ENCODE measurements around the gene ZNHIT1. TPM values are rescaled to one million over a fixed set of nuclear protein-coding genes. Genes with fewer than 3 reads are reported as not detected.
A peak's percentile ranks its signal among the peaks of the same experiment; 100 is the strongest.

ZNHIT1 gene
- total and polyA plus RNA-seq, 4 experiments from 2014 or later: 44.6 to 83.5 (median 53.5) TPM

- Mint-ChIP-seq H3K4me3 (peak overlapping the region in 1 of 8 donors; percentile 20), H3K36me3 (no peaks in the 10 kb centered on the region), H3K9me3 (peaks cover 0 to 4% (median 0%) of the 10 kb centered on the region in 8 donors), H3K27me3 (peaks cover 60 to 70% of the 10 kb centered on the region in 2 donors), H3K27ac (no peak overlapping the region), H3K4me1 (peaks cover 13 to 36% (median 20%) of the 10 kb centered on the region in 4 donors)
- DNase-seq: no peak
- H3K27ac ChIP-seq (ENCODE audit: low read depth, low read length): no peak overlapping the region
- CTCF ChIA-PET (ENCODE audit: partially characterized antibody): interaction anchor here (1.2 to 1.6 kb wide), 2 partner anchors 35 to 63 kb away, joined by 4 read pairs; no protein-coding TSS in a partner anchor
- no peaks in the 10 kb centered on the region for H3K36me3 ChIP-seq (ENCODE audit: insufficient read depth, low read length)
- POLR2A ChIA-PET (ENCODE audit: partially characterized antibody): no interaction called here
- peaks cover 42% of the 10 kb centered on the region for H3K27me3 ChIP-seq (ENCODE audit: insufficient read depth, low read length)
- intact Hi-C loops (cut with micrococcal nuclease): no loop called here
- H3K9me3 ChIP-seq (ENCODE audit: control insufficient read depth in 1 of 2, low read length in 2 of 2): no peaks in the 10 kb centered on the region
- peaks cover 18% of the 10 kb centered on the region for H3K4me1 ChIP-seq (ENCODE audit: insufficient read depth, low read length)
- H3K4me3 ChIP-seq (ENCODE audit: low read length in 2 of 2): no peak overlapping the region
These were observed 40.3 kb upstream of the ZNHIT1 start for GRCh38 chr7:101177644-101178043.

GRCh38 chr7:101179117-101179516 is 38.8 kb upstream of the ZNHIT1 start:
- no peaks in the 10 kb centered on the region for H3K36me3 ChIP-seq (ENCODE audit: insufficient read depth, low read length)
- CTCF ChIA-PET (ENCODE audit: partially characterized antibody): interaction anchor here (1.0 kb wide), 2 partner anchors 13 to 35 kb away, joined by 3 to 5 read pairs; no protein-coding TSS in a partner anchor
- peaks cover 0 to 3% (median 0%) of the 10 kb centered on the region in 8 donors for H3K9me3 Mint-ChIP-seq
- H3K36me3 Mint-ChIP-seq: no peaks in the 10 kb centered on the region
- no peaks in the 10 kb centered on the region for H3K9me3 ChIP-seq (ENCODE audit: control insufficient read depth in 1 of 2, low read length in 2 of 2)
- POLR2A ChIA-PET (ENCODE audit: partially characterized antibody): no interaction called here
- peak overlapping the region in 6 of 8 donors; percentile 16 to 82 (median 56) for H3K4me3 Mint-ChIP-seq
- no peak for DNase-seq
- H3K27me3 Mint-ChIP-seq: peaks cover 54 to 62% of the 10 kb centered on the region in 2 donors
- H3K27me3 ChIP-seq (ENCODE audit: insufficient read depth, low read length): peaks cover 30% of the 10 kb centered on the region
- peaks cover 7 to 23% (median 10%) of the 10 kb centered on the region in 4 donors for H3K4me1 Mint-ChIP-seq
- H3K27ac ChIP-seq (ENCODE audit: low read depth, low read length): no peak overlapping the region
- no peak overlapping the region for H3K4me3 ChIP-seq (ENCODE audit: low read length in 2 of 2)
- H3K27ac Mint-ChIP-seq: peak overlapping the region in 1 of 7 donors; percentile 17
- peaks cover 3% of the 10 kb centered on the region for H3K4me1 ChIP-seq (ENCODE audit: insufficient read depth, low read length)
- intact Hi-C loops (cut with micrococcal nuclease): no loop called here

GRCh38 chr7:101179713-101180112 is 38.3 kb upstream of the ZNHIT1 start:
- Mint-ChIP-seq H3K27me3 (peaks cover 50 to 61% of the 10 kb centered on the region in 2 donors), H3K9me3 (peaks cover 0 to 2% (median 0%) of the 10 kb centered on the region in 8 donors), H3K4me3 (peak overlapping the region in 2 of 8 donors; percentile 20 to 82), H3K27ac (no peak overlapping the region), H3K36me3 (no peaks in the 10 kb centered on the region), H3K4me1 (peaks cover 4 to 17% (median 7%) of the 10 kb centered on the region in 4 donors)
- H3K4me3 ChIP-seq (ENCODE audit: low read length in 2 of 2): no peak overlapping the region
- no peaks in the 10 kb centered on the region for H3K9me3 ChIP-seq (ENCODE audit: control insufficient read depth in 1 of 2, low read length in 2 of 2)
- H3K36me3 ChIP-seq (ENCODE audit: insufficient read depth, low read length): no peaks in the 10 kb centered on the region
- ChIA-PET CTCF (ENCODE audit: partially characterized antibody) (interaction anchor here (0.8 kb wide), 1 partner anchor 13 kb away, joined by 4 read pairs; no protein-coding TSS in a partner anchor), POLR2A (ENCODE audit: partially characterized antibody) (no interaction called here)
- DNase-seq: no peak
- intact Hi-C loops (cut with micrococcal nuclease): no loop called here
- no peak overlapping the region for H3K27ac ChIP-seq (ENCODE audit: low read depth, low read length)
- peaks cover 25% of the 10 kb centered on the region for H3K27me3 ChIP-seq (ENCODE audit: insufficient read depth, low read length)
- no peaks in the 10 kb centered on the region for H3K4me1 ChIP-seq (ENCODE audit: insufficient read depth, low read length)

GRCh38 chr7:101180130-101180755 is 37.7 kb upstream of the ZNHIT1 start, which contains the start of gene NAT16:
Gene NAT16 (minus strand): TSS chr7:101180293. CDS start chr7:101174807, 5,486 bp downstream.
- H3K27me3 ChIP-seq (ENCODE audit: insufficient read depth, low read length): peaks cover 21% of the 10 kb centered on the region
- Mint-ChIP-seq H3K4me1 (peaks cover 3 to 17% (median 5%) of the 10 kb centered on the region in 4 donors), H3K27ac (peak within 1 kb of the TSS in 2 of 7 donors; percentile 17 to 72), H3K27me3 (peaks cover 49 to 62% of the 10 kb centered on the region in 2 donors), H3K9me3 (peaks cover 0 to 2% (median 0%) of the 10 kb centered on the region in 8 donors), H3K36me3 (no peaks in the 10 kb centered on the region), H3K4me3 (peak within 1 kb of the TSS in 6 of 8 donors; percentile 51 to 82 (median 64))
- CTCF ChIA-PET (ENCODE audit: partially characterized antibody): interaction anchor here (0.8 to 0.9 kb wide), 2 partner anchors 13 kb away, joined by 3 to 4 read pairs; no protein-coding TSS in a partner anchor
- no peak within 1 kb of the TSS for H3K27ac ChIP-seq (ENCODE audit: low read depth, low read length)
- H3K36me3 ChIP-seq (ENCODE audit: insufficient read depth, low read length): no peaks in the 10 kb centered on the region
- POLR2A ChIA-PET (ENCODE audit: partially characterized antibody): no interaction called here
- no peak for DNase-seq
- H3K9me3 ChIP-seq (ENCODE audit: control insufficient read depth in 1 of 2, low read length in 2 of 2): no peaks in the 10 kb centered on the region
- H3K4me1 ChIP-seq (ENCODE audit: insufficient read depth, low read length): no peaks in the 10 kb centered on the region
- intact Hi-C loops (cut with micrococcal nuclease): no loop called here
- H3K4me3 ChIP-seq (ENCODE audit: low read length in 2 of 2): no peak within 1 kb of the TSS

- DNase-seq: no peak
- Histone ChIP-seq H3K4me3 (ENCODE audit: low read length in 2 of 2) (no peak overlapping the region), H3K9me3 (ENCODE audit: control insufficient read depth in 1 of 2, low read length in 2 of 2) (no peaks in the 10 kb centered on the region), H3K4me1 (ENCODE audit: insufficient read depth, low read length) (no peaks in the 10 kb centered on the region), H3K27me3 (ENCODE audit: insufficient read depth, low read length) (peaks cover 4% of the 10 kb centered on the region), H3K27ac (ENCODE audit: low read depth, low read length) (no peak overlapping the region), H3K36me3 (ENCODE audit: insufficient read depth, low read length) (no peaks in the 10 kb centered on the region)
- Mint-ChIP-seq H3K27me3 (peaks cover 25 to 33% of the 10 kb centered on the region in 2 donors), H3K27ac (no peak overlapping the region), H3K36me3 (no peaks in the 10 kb centered on the region), H3K9me3 (peaks cover 0 to 2% (median 0%) of the 10 kb centered on the region in 8 donors), H3K4me1 (peaks cover 0 to 11% (median 4%) of the 10 kb centered on the region in 4 donors), H3K4me3 (no peak overlapping the region)
- intact Hi-C loops (cut with micrococcal nuclease): no loop called here
- POLR2A ChIA-PET (ENCODE audit: partially characterized antibody): no interaction called here
- CTCF ChIA-PET (ENCODE audit: partially characterized antibody): interaction anchor here (1.2 to 1.9 kb wide), 3 partner anchors 9 to 51 kb away, joined by 3 to 7 read pairs (median 4); no protein-coding TSS in a partner anchor
These were observed 32.6 kb upstream of the ZNHIT1 start for GRCh38 chr7:101185258-101185839.

GRCh38 chr7:101186194-101186593 is 31.8 kb upstream of the ZNHIT1 start:
- Histone ChIP-seq H3K9me3 (ENCODE audit: control insufficient read depth in 1 of 2, low read length in 2 of 2) (no peaks in the 10 kb centered on the region), H3K36me3 (ENCODE audit: insufficient read depth, low read length) (no peaks in the 10 kb centered on the region), H3K27me3 (ENCODE audit: insufficient read depth, low read length) (no peaks in the 10 kb centered on the region), H3K4me3 (ENCODE audit: low read length in 2 of 2) (no peak overlapping the region), H3K27ac (ENCODE audit: low read depth, low read length) (no peak overlapping the region), H3K4me1 (ENCODE audit: insufficient read depth, low read length) (no peaks in the 10 kb centered on the region)
- POLR2A ChIA-PET (ENCODE audit: partially characterized antibody): no interaction called here
- CTCF ChIA-PET (ENCODE audit: partially characterized antibody): interaction anchor here (1.3 kb wide), 1 partner anchor 16 kb away, joined by 3 read pairs; no protein-coding TSS in a partner anchor
- H3K4me1 Mint-ChIP-seq: peaks cover 0 to 5% (median under 1%) of the 10 kb centered on the region in 4 donors
- DNase-seq: no peak
- H3K4me3 Mint-ChIP-seq: no peak overlapping the region
- no peaks in the 10 kb centered on the region for H3K36me3 Mint-ChIP-seq
- H3K27me3 Mint-ChIP-seq: peaks cover 19 to 25% of the 10 kb centered on the region in 2 donors
- H3K27ac Mint-ChIP-seq: no peak overlapping the region
- peaks cover 0 to 2% (median 0%) of the 10 kb centered on the region in 8 donors for H3K9me3 Mint-ChIP-seq
- intact Hi-C loops (cut with micrococcal nuclease): no loop called here

- no peak overlapping the region for H3K27ac Mint-ChIP-seq
These were observed 31.0 kb upstream of the ZNHIT1 start for GRCh38 chr7:101186844-101187428.

More at GRCh38 chr7:101186844-101187428, 31.0 kb upstream of the ZNHIT1 start:
- Histone ChIP-seq H3K36me3 (ENCODE audit: insufficient read depth, low read length) (no peaks in the 10 kb centered on the region), H3K27ac (ENCODE audit: low read depth, low read length) (no peak overlapping the region), H3K4me1 (ENCODE audit: insufficient read depth, low read length) (no peaks in the 10 kb centered on the region), H3K27me3 (ENCODE audit: insufficient read depth, low read length) (no peaks in the 10 kb centered on the region), H3K9me3 (ENCODE audit: control insufficient read depth in 1 of 2, low read length in 2 of 2) (no peaks in the 10 kb centered on the region), H3K4me3 (ENCODE audit: low read length in 2 of 2) (no peak overlapping the region)
- Mint-ChIP-seq H3K36me3 (no peaks in the 10 kb centered on the region), H3K4me1 (peaks cover 0 to 4% (median under 1%) of the 10 kb centered on the region in 4 donors), H3K9me3 (peaks cover 0 to 2% (median 0%) of the 10 kb centered on the region in 8 donors), H3K4me3 (no peak overlapping the region), H3K27me3 (peaks cover 17 to 24% of the 10 kb centered on the region in 2 donors)
- no peak for DNase-seq
- intact Hi-C loops (cut with micrococcal nuclease): no loop called here
- CTCF ChIA-PET (ENCODE audit: partially characterized antibody): interaction anchor here (1.3 kb wide), 1 partner anchor 16 kb away, joined by 3 read pairs; no protein-coding TSS in a partner anchor
- POLR2A ChIA-PET (ENCODE audit: partially characterized antibody): no interaction called here

Data from CD4-positive, alpha-beta memory T cell (primary cell).